GM18499 (cell line): ENCODE data around the gene PLAGL2.
"Not testable (repeated sequence)": the region's sequence is repeated elsewhere in the genome, so short reads cannot be mapped to it uniquely, and the experiment has no call there.

ENCODE experiments used
- ATAC-seq: cut with Tn5 transposase; IDR thresholded peaks from one replicate; pipeline ENCODE4 v1.9.1; 2021; ENCODE audit warnings: moderate number of reproducible peaks; ENCODE audit not compliant: insufficient read depth, unreplicated experiment

Gene PLAGL2

GRCh38 chr20:32189123-32189410 lies 18.5 kb downstream of the PLAGL2 start:
- ATAC-seq, result no peak

GRCh38 chr20:32188376-32189122 lies 19.0 kb downstream of the PLAGL2 start:
- ATAC-seq, result no peak

- ATAC-seq, result no peak
These were observed 21.0 kb downstream of the PLAGL2 start for GRCh38 chr20:32186506-32186905.

- no peak for ATAC-seq
These were observed 22.5 kb downstream of the PLAGL2 start for GRCh38 chr20:32184961-32185603.

GRCh38 chr20:32183947-32184635 lies 23.5 kb downstream of the PLAGL2 start:
- ATAC-seq, result no peak

GRCh38 chr20:32181606-32182005 lies 25.9 kb downstream of the PLAGL2 start:
- ATAC-seq, result no peak

GRCh38 chr20:32179934-32180333 lies 27.6 kb downstream of the PLAGL2 start:
- no peak for ATAC-seq

- no peak for ATAC-seq
These were observed 28.0 kb downstream of the PLAGL2 start for GRCh38 chr20:32179515-32179914.

- ATAC-seq, result not testable (repeated sequence)
These were observed 29.8 kb downstream of the PLAGL2 start for GRCh38 chr20:32177696-32178095.

- ATAC-seq, result no peak
These were observed 39.2 kb downstream of the PLAGL2 start for GRCh38 chr20:32168184-32168910.

- ATAC-seq, result no peak
These were observed 40.0 kb downstream of the PLAGL2 start for GRCh38 chr20:32167552-32167951.

- ATAC-seq, result no peak
These were observed 41.6 kb downstream of the PLAGL2 start for GRCh38 chr20:32165836-32166545.

GRCh38 chr20:32164984-32165735 lies 42.4 kb downstream of the PLAGL2 start:
- no peak for ATAC-seq

- ATAC-seq, result no peak
These were observed 43.6 kb downstream of the PLAGL2 start for GRCh38 chr20:32163951-32164350.

GRCh38 chr20:32162351-32162750 lies 45.2 kb downstream of the PLAGL2 start:
- ATAC-seq, result no peak

- no peak for ATAC-seq
These were observed 47.2 kb downstream of the PLAGL2 start for GRCh38 chr20:32160341-32160740.

- ATAC-seq, result no peak
These were observed 47.7 kb downstream of the PLAGL2 start for GRCh38 chr20:32159766-32160221.

GRCh38 chr20:32158943-32159660 lies 48.4 kb downstream of the PLAGL2 start:
- ATAC-seq, result no peak

- ATAC-seq, result no peak
These were observed 49.2 kb downstream of the PLAGL2 start for GRCh38 chr20:32158351-32158750.
